Left lung (tissue), 10 donors: ENCODE measurements around the gene ZNF524. TPM values are rescaled to one million over a fixed set of nuclear protein-coding genes. Genes with fewer than 3 reads are reported as not detected.

Source experiments
- ATAC-seq: fragments of 200-7000 bp; cut with Tn5 transposase; one replicate; pipeline ENCODE4 v1.9.1; 2020; ENCODE audit warnings: moderate library complexity
- DNase-seq, 4 donors: peaks; one replicate each; pipeline ENCODE4 v3.0.0-alpha.2; 2013 to 2020
- H3K27ac ChIP-seq, 2 donors: fragments of 200-600 bp; sonication (generic) in 1 of 2; one replicate each; pipeline versions ENCODE4 v1.5.0 to v1.8.0; 2020 to 2021
- H3K27me3 ChIP-seq, 2 donors: fragments of 200-600 bp; sonication (generic) in 1 of 2; one replicate each; pipeline versions ENCODE4 v1.5.0 to v1.8.0; 2020 to 2021
- H3K36me3 ChIP-seq, 2 donors: fragments of 200-600 bp; sonication (generic) in 1 of 2; one replicate each; pipeline versions ENCODE4 v1.5.0 to v1.8.0; 2020 to 2021
- H3K4me1 ChIP-seq, 2 donors: fragments of 200-600 bp; one replicate each; pipeline ENCODE4 v1.8.0; 2021
- H3K4me3 ChIP-seq, 2 donors: fragments of 200-600 bp; sonication (generic) in 1 of 2; one replicate each; pipeline versions ENCODE4 v1.5.0 to v1.8.0; 2020 to 2021; ENCODE audit warnings: mild to moderate bottlenecking in 1 of 2
- H3K9me3 ChIP-seq, 2 donors: fragments of 200-600 bp; sonication (generic) in 1 of 2; one replicate each; pipeline versions ENCODE4 v1.5.0 to v1.8.0; 2020 to 2021
- CTCF ChIP-seq, 2 donors: fragments of 200-600 bp; sonication (generic) in 1 of 2; IDR thresholded peaks; one replicate each; pipeline versions ENCODE4 v1.5.0 to v1.8.0; 2021; ENCODE audit warnings: antibody characterized with exemption in 2 of 2
- intact Hi-C, 2 donors: fragments of 100-400 bp; cut with DNase I; formaldehyde crosslinking; loops; one replicate each; pipeline versions ENCODE4 v1.11.2 to v1.14.2; 2022
- polyA plus RNA-seq, 6 donors: library from polyadenylated mRNA; unstranded; fragments of 120-200 nt; gene quantifications; one replicate each; pipeline ENCODE4 v1.2.1, GENCODE V29; 2013; ENCODE audit not compliant: insufficient read length in 6 of 6
- total RNA-seq, 2 donors: library from RNA; stranded (reverse); fragmentation: NEBNext Ultra II Directional; extraction: Animal tissue kit (Norgen Biotek cat#: 25700); gene quantifications; one replicate each; pipeline ENCODE4 v1.2.1, GENCODE V29; 2021
- donor health status: DM: no; HTN: yes; CAD: no.
- donor health status: DM: no; HTN: no; CAD: no.

Gene ZNF524
- total and polyA plus RNA-seq, 8 donors: 4.9 to 22.4 (median 7.8) TPM

- Histone ChIP-seq H3K27me3 (no peaks in the 10 kb centered on the region), H3K4me1 (peaks cover 8 to 40% of the 10 kb centered on the region in 2 donors), H3K27ac (no peak overlapping the region), H3K9me3 (no peaks in the 10 kb centered on the region), H3K4me3 (no peak overlapping the region), H3K36me3 (no peaks in the 10 kb centered on the region)
- ATAC-seq (peak; percentile 88), DNase-seq (peak in 3 of 4 donors; percentile 79 to 92 (median 80))
- intact Hi-C loops: no loop called here
- TF ChIP-seq CTCF (IDR thresholded peaks at IDR 0.05): peak; percentile 86 to 90
Measured at GRCh38 chr19:55632463-55632834, 32.4 kb downstream of the ZNF524 start.

- intact Hi-C loops: no loop called here
- H3K4me1 ChIP-seq: peaks cover 8 to 47% of the 10 kb centered on the region in 2 donors
- no peaks in the 10 kb centered on the region for H3K36me3 ChIP-seq
- peak overlapping the region; percentile 84 to 95 for H3K27ac ChIP-seq
- TF ChIP-seq CTCF (IDR thresholded peaks at IDR 0.05): no peak
- H3K27me3 ChIP-seq: no peaks in the 10 kb centered on the region
- DNase-seq: peak in 1 of 4 donors; percentile 41
- H3K9me3 ChIP-seq: no peaks in the 10 kb centered on the region
- peak overlapping the region in 1 of 2 donors; percentile 87 for H3K4me3 ChIP-seq
- ATAC-seq: no peak
Measured at GRCh38 chr19:55633861-55634260, 33.8 kb downstream of the ZNF524 start.

GRCh38 chr19:55635334-55635717 lies 35.2 kb downstream of the ZNF524 start:
- Histone ChIP-seq H3K4me3 (peak overlapping the region; percentile 76 to 87), H3K4me1 (peaks cover 14 to 60% of the 10 kb centered on the region in 2 donors), H3K36me3 (no peaks in the 10 kb centered on the region), H3K27ac (peak overlapping the region; percentile 84 to 95), H3K27me3 (no peaks in the 10 kb centered on the region), H3K9me3 (no peaks in the 10 kb centered on the region)
- intact Hi-C loops: no loop called here
- no peak for TF ChIP-seq CTCF (IDR thresholded peaks at IDR 0.05)
- ATAC-seq: no peak
- peak in 1 of 4 donors; percentile 70 for DNase-seq

- peak overlapping the region in 1 of 2 donors; percentile 95 for H3K27ac ChIP-seq
- H3K4me1 ChIP-seq: peaks cover 17 to 66% of the 10 kb centered on the region in 2 donors
- no peak for TF ChIP-seq CTCF (IDR thresholded peaks at IDR 0.05)
- H3K27me3 ChIP-seq: no peaks in the 10 kb centered on the region
- no peak for ATAC-seq
- H3K36me3 ChIP-seq: no peaks in the 10 kb centered on the region
- DNase-seq: peak in 1 of 4 donors; percentile 9
- intact Hi-C loops: no loop called here
- H3K9me3 ChIP-seq: no peaks in the 10 kb centered on the region
- peak overlapping the region; percentile 76 to 87 for H3K4me3 ChIP-seq
Measured at GRCh38 chr19:55635856-55636440, 35.9 kb downstream of the ZNF524 start.

GRCh38 chr19:55636723-55637122 lies 36.6 kb downstream of the ZNF524 start:
- ATAC-seq: no peak
- no peaks in the 10 kb centered on the region for H3K9me3 ChIP-seq
- H3K27ac ChIP-seq: no peak overlapping the region
- DNase-seq: no peak
- peaks cover 17 to 70% of the 10 kb centered on the region in 2 donors for H3K4me1 ChIP-seq
- H3K4me3 ChIP-seq: no peak overlapping the region
- intact Hi-C loops: no loop called here
- H3K27me3 ChIP-seq: peaks cover 0 to under 1% of the 10 kb centered on the region in 2 donors
- no peak for TF ChIP-seq CTCF (IDR thresholded peaks at IDR 0.05)
- no peaks in the 10 kb centered on the region for H3K36me3 ChIP-seq
